Smooth muscle cell (in vitro differentiated cells): ENCODE measurements around the gene TTLL4. TPM values are rescaled to one million over a fixed set of nuclear protein-coding genes. Genes with fewer than 3 reads are reported as not detected.

ENCODE experiments used
- DNase-seq: peaks from one replicate; lab custom pipeline; 2025; ENCODE audit not compliant: unreplicated experiment; lab: John Stamatoyannopoulos, UW
- H2AFZ ChIP-seq: fragments of 200-600 bp; sonication (generic); 2 replicates; pipeline ENCODE4 v1.6.0; 2016; ENCODE audit warnings: antibody characterized with exemption, low read depth, mild to moderate bottlenecking
- H3F3A ChIP-seq: fragments of 200-600 bp; sonication (generic); 2 replicates; pipeline ENCODE4 v1.6.0; 2017; ENCODE audit warnings: antibody characterized with exemption, low read depth
- H3K27ac ChIP-seq: fragments of 200-600 bp; sonication (generic); 2 replicates; pipeline ENCODE4 v1.5.1; 2016; ENCODE audit warnings: low read depth, mild to moderate bottlenecking
- H3K27me3 ChIP-seq: fragments of 200-600 bp; sonication (generic); 2 replicates; pipeline ENCODE4 v1.6.1; 2016; ENCODE audit warnings: low read depth, mild to moderate bottlenecking
- H3K36me3 ChIP-seq: fragments of 200-600 bp; sonication (generic); 2 replicates; pipeline ENCODE4 v1.5.1; 2016; ENCODE audit warnings: low read depth
- H3K4me1 ChIP-seq: fragments of 200-600 bp; sonication (generic); 2 replicates; pipeline ENCODE4 v1.5.1; 2016; ENCODE audit warnings: low read depth
- H3K4me2 ChIP-seq: fragments of 200-600 bp; sonication (generic); 2 replicates; pipeline ENCODE4 v1.6.0; 2016; ENCODE audit warnings: mild to moderate bottlenecking
- H3K4me3 ChIP-seq: fragments of 200-600 bp; sonication (generic); 2 replicates; pipeline ENCODE4 v1.5.1; 2016; ENCODE audit warnings: mild to moderate bottlenecking
- H3K79me2 ChIP-seq: fragments of 200-600 bp; sonication (generic); 2 replicates; pipeline ENCODE4 v1.6.0; 2016; ENCODE audit warnings: low read depth, mild to moderate bottlenecking
- H3K9ac ChIP-seq: fragments of 200-600 bp; sonication (generic); 2 replicates; pipeline ENCODE4 v1.6.0; 2016; ENCODE audit warnings: low read depth
- H3K9me3 ChIP-seq: fragments of 200-600 bp; sonication (generic); replicated peaks from 2 replicates; pipeline ENCODE4 v1.5.1; 2016; ENCODE audit warnings: low read depth
- H4K20me1 ChIP-seq: fragments of 200-600 bp; sonication (generic); 2 replicates; pipeline ENCODE4 v1.6.0; 2016; ENCODE audit warnings: low read depth
- WGBS: methylation state at CpG from one replicate; pipeline ENCODE4 v1.1.7; 2016; ENCODE audit warnings: low lambda C conversion rate; 5-methylcytosine and 5-hydroxymethylcytosine counted together
- polyA plus RNA-seq: library from polyadenylated mRNA; unstranded; fragments of >200 nt; fragmentation: Nextera tagmentation; extraction: Ambion mirVana; gene quantifications from 2 replicates; pipeline ENCODE4 v1.2.1, GENCODE V29; 2016
- total RNA-seq: library from RNA; depleted of rRNA; stranded (reverse); fragments of >200 nt; gene quantifications from 2 replicates; pipeline ENCODE4 v1.2.3, GENCODE V29; 2014
- TF ChIP-seq, protein P1 (sequence below): fragments of 200-600 bp; sonication (generic); IDR thresholded peaks from 2 replicates; pipeline ENCODE4 v1.5.1; 2017; ENCODE audit warnings: borderline replicate concordance, mild to moderate bottlenecking, antibody characterized with exemption; ENCODE audit not compliant: insufficient read depth, poor library complexity, severe bottlenecking

TTLL4 gene
- total and polyA plus RNA-seq, 2 experiments from 2014 or later, result 21.5 to 22.5 TPM

DNA sequence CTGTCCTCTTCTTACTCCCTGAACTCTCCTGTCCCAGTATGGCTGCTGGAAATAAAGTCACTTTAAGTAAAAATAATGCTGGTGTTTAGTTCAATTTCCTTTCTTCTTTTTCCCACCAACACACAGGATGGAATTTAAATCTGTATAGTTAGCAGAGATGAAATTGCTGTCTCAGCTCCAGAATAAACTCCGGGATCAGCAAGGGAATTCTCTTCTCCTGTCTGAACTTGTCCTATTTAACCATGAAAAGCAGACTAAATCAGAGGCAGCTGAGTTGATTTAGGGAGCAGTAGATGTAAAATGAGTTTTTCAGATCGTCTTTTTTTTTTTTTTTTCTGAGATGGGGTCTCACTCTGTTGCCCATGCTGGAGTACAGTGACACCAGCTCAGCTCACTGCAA, 25.9 kb downstream of the TTLL4 start:
- no peak overlapping the region for H2AFZ ChIP-seq
- H3K9ac ChIP-seq, result no peak overlapping the region
- H3K36me3 ChIP-seq, result no peaks in the 10 kb centered on the region
- no peak overlapping the region for H3K4me3 ChIP-seq
- H3F3A ChIP-seq, result peaks cover 18% of the 10 kb centered on the region
- TF ChIP-seq, protein P1, sequence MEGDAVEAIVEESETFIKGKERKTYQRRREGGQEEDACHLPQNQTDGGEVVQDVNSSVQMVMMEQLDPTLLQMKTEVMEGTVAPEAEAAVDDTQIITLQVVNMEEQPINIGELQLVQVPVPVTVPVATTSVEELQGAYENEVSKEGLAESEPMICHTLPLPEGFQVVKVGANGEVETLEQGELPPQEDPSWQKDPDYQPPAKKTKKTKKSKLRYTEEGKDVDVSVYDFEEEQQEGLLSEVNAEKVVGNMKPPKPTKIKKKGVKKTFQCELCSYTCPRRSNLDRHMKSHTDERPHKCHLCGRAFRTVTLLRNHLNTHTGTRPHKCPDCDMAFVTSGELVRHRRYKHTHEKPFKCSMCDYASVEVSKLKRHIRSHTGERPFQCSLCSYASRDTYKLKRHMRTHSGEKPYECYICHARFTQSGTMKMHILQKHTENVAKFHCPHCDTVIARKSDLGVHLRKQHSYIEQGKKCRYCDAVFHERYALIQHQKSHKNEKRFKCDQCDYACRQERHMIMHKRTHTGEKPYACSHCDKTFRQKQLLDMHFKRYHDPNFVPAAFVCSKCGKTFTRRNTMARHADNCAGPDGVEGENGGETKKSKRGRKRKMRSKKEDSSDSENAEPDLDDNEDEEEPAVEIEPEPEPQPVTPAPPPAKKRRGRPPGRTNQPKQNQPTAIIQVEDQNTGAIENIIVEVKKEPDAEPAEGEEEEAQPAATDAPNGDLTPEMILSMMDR, result no peak
- no peaks in the 10 kb centered on the region for H3K27me3 ChIP-seq
- no peak overlapping the region for H3K4me2 ChIP-seq
- no peak for DNase-seq
- H4K20me1 ChIP-seq, result peaks cover 13% of the 10 kb centered on the region
- H3K27ac ChIP-seq, result no peak overlapping the region
- H3K9me3 ChIP-seq, result no peaks in the 10 kb centered on the region
- peaks cover 29% of the 10 kb centered on the region for H3K79me2 ChIP-seq
- WGBS, result 91% methylated on average over 2 of the region's 2 CpGs
- H3K4me1 ChIP-seq, result peaks cover 12% of the 10 kb centered on the region

DNA sequence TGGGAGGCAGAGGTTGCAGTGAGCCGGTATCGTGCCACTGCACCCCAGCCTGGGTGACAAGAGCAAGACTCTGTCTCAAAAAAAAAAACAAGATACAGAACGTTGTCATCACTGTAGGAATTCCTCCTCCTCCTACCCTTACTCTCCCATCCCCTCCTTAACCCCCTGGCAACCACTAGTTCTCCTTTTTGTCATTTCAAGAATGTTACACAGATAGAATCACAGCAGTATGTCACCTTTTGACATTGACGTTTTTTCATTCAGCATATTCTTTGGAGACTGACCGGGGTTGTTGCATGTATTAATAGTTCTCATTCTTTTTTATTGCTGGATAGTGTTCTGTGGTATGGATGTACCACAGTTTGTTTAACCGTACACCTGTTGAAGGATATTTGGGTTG, 32.4 kb downstream of the TTLL4 start:
- Histone ChIP-seq H3F3A (no peaks in the 10 kb centered on the region), H3K9me3 (no peaks in the 10 kb centered on the region), H3K36me3 (no peaks in the 10 kb centered on the region), H3K9ac (no peak overlapping the region), H3K4me2 (no peak overlapping the region), H3K4me3 (no peak overlapping the region), H2AFZ (no peak overlapping the region), H3K27ac (no peak overlapping the region), H3K79me2 (no peaks in the 10 kb centered on the region), H3K4me1 (no peaks in the 10 kb centered on the region), H3K27me3 (no peaks in the 10 kb centered on the region), H4K20me1 (no peaks in the 10 kb centered on the region)
- 91% methylated on average over 6 of the region's 6 CpGs for WGBS
- TF ChIP-seq, protein P1, result no peak
- DNase-seq, result no peak

DNA sequence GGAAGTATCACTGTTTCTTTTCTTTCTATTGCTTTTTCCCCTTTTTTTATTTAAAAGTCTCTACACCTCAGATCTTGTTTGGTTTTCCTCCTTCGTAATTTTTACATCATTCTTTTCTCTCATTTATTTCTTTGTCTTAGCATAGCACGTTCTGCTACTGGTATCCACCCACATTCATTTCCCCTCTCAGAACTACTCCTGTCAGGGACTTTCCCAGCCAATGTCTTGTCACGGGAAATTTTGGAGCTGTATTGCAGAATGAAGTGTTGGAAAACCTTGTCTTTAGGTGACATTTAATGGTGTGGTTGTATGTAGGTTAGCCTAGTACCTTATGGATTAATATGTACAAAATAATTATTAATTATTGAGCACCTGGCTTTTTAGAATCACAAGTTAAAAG, 34.0 kb downstream of the TTLL4 start:
- no peak overlapping the region for H3K9ac ChIP-seq

DNA sequence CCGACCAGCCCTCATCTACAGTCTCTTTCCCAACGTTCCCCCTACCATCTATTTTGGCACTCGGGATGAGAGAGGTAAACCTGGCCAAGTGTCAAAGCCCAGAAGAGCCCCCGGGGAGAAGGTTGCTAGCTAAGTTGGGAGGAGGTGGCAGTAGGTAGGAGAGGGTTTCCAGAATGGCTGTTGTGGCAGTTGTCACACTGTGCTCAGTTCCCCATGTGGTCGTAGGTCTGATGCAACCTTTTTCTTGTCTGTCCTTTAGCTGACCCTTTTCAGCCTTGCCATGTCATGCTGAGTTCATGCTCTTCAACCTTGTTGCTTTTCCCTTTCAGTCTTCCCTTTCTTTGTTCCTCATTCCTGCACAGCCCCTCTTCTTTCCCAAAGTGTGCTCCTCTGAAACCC, 34.5 kb downstream of the TTLL4 start:
- no peaks in the 10 kb centered on the region for H3K4me1 ChIP-seq

More for the DNA sequence above, 34.0 kb downstream of the TTLL4 start:
- no peaks in the 10 kb centered on the region for H4K20me1 ChIP-seq
- H3K4me1 ChIP-seq, result no peaks in the 10 kb centered on the region
- no peaks in the 10 kb centered on the region for H3K79me2 ChIP-seq
- no peaks in the 10 kb centered on the region for H3F3A ChIP-seq
- no peak overlapping the region for H2AFZ ChIP-seq
- TF ChIP-seq, protein P1, result no peak
- 77% methylated on average over 3 of the region's 3 CpGs for WGBS
- no peaks in the 10 kb centered on the region for H3K9me3 ChIP-seq
- no peak for DNase-seq
- no peak overlapping the region for H3K27ac ChIP-seq
- no peaks in the 10 kb centered on the region for H3K27me3 ChIP-seq
- H3K4me2 ChIP-seq, result no peak overlapping the region
- peaks cover 11% of the 10 kb centered on the region for H3K36me3 ChIP-seq
- no peak overlapping the region for H3K4me3 ChIP-seq

More for the DNA sequence above, 34.5 kb downstream of the TTLL4 start:
- 90% methylated on average over 5 of the region's 5 CpGs for WGBS
- Histone ChIP-seq H3F3A (no peaks in the 10 kb centered on the region), H4K20me1 (no peaks in the 10 kb centered on the region), H3K36me3 (peaks cover 12% of the 10 kb centered on the region), H3K27me3 (no peaks in the 10 kb centered on the region), H3K9me3 (no peaks in the 10 kb centered on the region), H3K4me2 (no peak overlapping the region), H3K79me2 (no peaks in the 10 kb centered on the region), H3K9ac (no peak overlapping the region), H2AFZ (no peak overlapping the region), H3K27ac (no peak overlapping the region), H3K4me3 (no peak overlapping the region)
- DNase-seq, result no peak
- TF ChIP-seq, protein P1, result no peak
